ENCODE results near the gene EEPD1.

Gene EEPD1

GRCh38 chr7:36204044-36204663 is 51.1 kb downstream of the EEPD1 start:
- H3K4me3 ChIP-seq (ENCODE audit: low read length), result no peak overlapping the region
- no peak for TF ChIP-seq ZNF274 (IDR thresholded peaks at IDR 0.05; ENCODE audit: low read depth, low read length)

GRCh38 chr7:36204929-36205635 is 52.0 kb downstream of the EEPD1 start:
- no peak overlapping the region for H3K4me3 ChIP-seq (ENCODE audit: low read length)
- no peak for TF ChIP-seq ZNF274 (IDR thresholded peaks at IDR 0.05; ENCODE audit: low read depth, low read length)

- no peak for TF ChIP-seq ZNF274 (IDR thresholded peaks at IDR 0.05; ENCODE audit: low read depth, low read length)
- H3K4me3 ChIP-seq (ENCODE audit: low read length), result no peak overlapping the region
Measured at GRCh38 chr7:36205803-36206202, 52.7 kb downstream of the EEPD1 start.

GRCh38 chr7:36207451-36208291 is 54.6 kb downstream of the EEPD1 start:
- no peak for TF ChIP-seq ZNF274 (IDR thresholded peaks at IDR 0.05; ENCODE audit: low read depth, low read length)

GRCh38 chr7:36208426-36208825 is 55.4 kb downstream of the EEPD1 start:
- TF ChIP-seq ZNF274 (IDR thresholded peaks at IDR 0.05; ENCODE audit: low read depth, low read length), result no peak
- no peak overlapping the region for H3K4me3 ChIP-seq (ENCODE audit: low read length)

More at GRCh38 chr7:36207451-36208291, 54.6 kb downstream of the EEPD1 start:
- H3K4me3 ChIP-seq (ENCODE audit: low read length), result no peak overlapping the region

- no peak for TF ChIP-seq ZNF274 (IDR thresholded peaks at IDR 0.05; ENCODE audit: low read depth, low read length)
Measured at GRCh38 chr7:36208997-36209813, 56.2 kb downstream of the EEPD1 start.

GRCh38 chr7:36209814-36210183 is 56.7 kb downstream of the EEPD1 start:
- TF ChIP-seq ZNF274 (IDR thresholded peaks at IDR 0.05; ENCODE audit: low read depth, low read length), result no peak
- H3K4me3 ChIP-seq (ENCODE audit: low read length), result no peak overlapping the region

More at GRCh38 chr7:36208997-36209813, 56.2 kb downstream of the EEPD1 start:
- no peak overlapping the region for H3K4me3 ChIP-seq (ENCODE audit: low read length)

- no peak for TF ChIP-seq ZNF274 (IDR thresholded peaks at IDR 0.05; ENCODE audit: low read depth, low read length)
- no peak overlapping the region for H3K4me3 ChIP-seq (ENCODE audit: low read length)
Measured at GRCh38 chr7:36210291-36210922, 57.4 kb downstream of the EEPD1 start.

GRCh38 chr7:36214608-36215456 is 61.8 kb downstream of the EEPD1 start:
- H3K4me3 ChIP-seq (ENCODE audit: low read length), result no peak overlapping the region
- TF ChIP-seq ZNF274 (IDR thresholded peaks at IDR 0.05; ENCODE audit: low read depth, low read length), result no peak

GRCh38 chr7:36215457-36215765 is 62.4 kb downstream of the EEPD1 start:
- H3K4me3 ChIP-seq (ENCODE audit: low read length), result no peak overlapping the region
- TF ChIP-seq ZNF274 (IDR thresholded peaks at IDR 0.05; ENCODE audit: low read depth, low read length), result no peak

- TF ChIP-seq ZNF274 (IDR thresholded peaks at IDR 0.05; ENCODE audit: low read depth, low read length), result no peak
- no peak overlapping the region for H3K4me3 ChIP-seq (ENCODE audit: low read length)
Measured at GRCh38 chr7:36216063-36216684, 63.1 kb downstream of the EEPD1 start.

GRCh38 chr7:36217211-36217960 is 64.3 kb downstream of the EEPD1 start:
- no peak overlapping the region for H3K4me3 ChIP-seq (ENCODE audit: low read length)
- no peak for TF ChIP-seq ZNF274 (IDR thresholded peaks at IDR 0.05; ENCODE audit: low read depth, low read length)

Measured in GM08714 (cell line).